Activated naive CD8-positive, alpha-beta T cell treated with anti-CD3 and anti-CD28 coated beads, Interleukin-2, amount 50 U/mL, for 24 hours (primary cell): ENCODE data around the gene STX1B.
A peak's percentile ranks its signal among the peaks of the same experiment; 100 is the strongest.

Source experiments
- ATAC-seq: fragments of 150-1000 bp; cut with Tn5 transposase; one replicate; pipeline ENCODE4 v1.10.0; 2021
- DNase-seq: peaks from one replicate; pipeline ENCODE4 v3.0.0; 2021
- H3K27ac Mint-ChIP-seq: one replicate; pipeline ENCODE4 v1.8.0; 2021; ENCODE audit warnings: mild to moderate bottlenecking, mixed read lengths
- H3K27me3 Mint-ChIP-seq: one replicate; pipeline ENCODE4 v1.8.0; 2021; ENCODE audit warnings: mixed read lengths
- H3K36me3 Mint-ChIP-seq: one replicate; pipeline ENCODE4 v1.8.0; 2021; ENCODE audit warnings: low read depth, mixed read lengths
- H3K4me1 Mint-ChIP-seq: one replicate; pipeline ENCODE4 v1.8.0; 2021; ENCODE audit warnings: mixed read lengths
- H3K4me3 Mint-ChIP-seq: one replicate; pipeline ENCODE4 v1.8.0; 2021; ENCODE audit warnings: mild to moderate bottlenecking, moderate library complexity, mixed read lengths
- H3K9me3 Mint-ChIP-seq: one replicate; pipeline ENCODE4 v1.8.0; 2021; ENCODE audit warnings: mixed read lengths

The STX1B gene

DNA sequence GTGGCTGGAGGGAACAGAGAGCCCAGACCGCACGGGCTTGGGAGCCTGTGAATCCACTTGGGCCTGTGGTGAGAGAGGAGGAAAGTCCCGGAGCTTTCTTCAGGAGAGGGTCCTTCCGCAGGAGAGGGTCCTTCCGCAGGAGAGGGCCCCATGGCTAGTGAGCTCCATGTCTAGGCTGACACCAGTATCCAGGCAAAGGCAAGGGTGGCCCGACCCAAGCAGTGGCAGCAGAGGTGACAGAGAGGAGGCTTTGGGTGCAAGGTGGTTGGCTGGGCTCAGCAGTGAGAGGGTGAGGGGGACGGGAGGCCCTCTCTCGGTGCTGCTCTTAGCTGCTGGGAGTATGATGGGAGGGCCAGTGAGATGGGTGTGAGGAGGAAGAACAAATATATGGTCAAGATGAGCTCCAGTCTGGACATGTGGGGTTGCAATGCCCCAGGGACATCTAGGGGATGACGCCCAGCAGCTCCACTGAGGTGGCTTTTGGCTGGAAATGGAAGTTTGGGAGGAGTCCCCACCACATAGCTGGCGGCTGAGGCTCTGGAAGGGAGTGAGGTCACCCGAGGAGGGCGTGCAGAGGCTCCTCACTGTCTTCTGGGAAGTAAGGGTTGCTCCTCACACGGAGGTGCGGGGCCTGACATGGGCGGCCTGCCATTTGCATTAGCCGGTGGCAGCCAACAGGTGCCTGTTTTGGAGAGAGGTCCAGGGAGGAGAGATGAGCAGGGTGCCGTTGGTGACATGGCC lies 27.7 kb downstream of the STX1B start:
- H3K9me3 Mint-ChIP-seq: no peaks in the 10 kb centered on the region
- ATAC-seq (no peak), DNase-seq (no peak)
- no peak overlapping the region for H3K27ac Mint-ChIP-seq
- H3K36me3 Mint-ChIP-seq: peaks cover 10% of the 10 kb centered on the region
- H3K4me1 Mint-ChIP-seq: no peaks in the 10 kb centered on the region
- H3K4me3 Mint-ChIP-seq: no peak overlapping the region
- no peaks in the 10 kb centered on the region for H3K27me3 Mint-ChIP-seq

DNA sequence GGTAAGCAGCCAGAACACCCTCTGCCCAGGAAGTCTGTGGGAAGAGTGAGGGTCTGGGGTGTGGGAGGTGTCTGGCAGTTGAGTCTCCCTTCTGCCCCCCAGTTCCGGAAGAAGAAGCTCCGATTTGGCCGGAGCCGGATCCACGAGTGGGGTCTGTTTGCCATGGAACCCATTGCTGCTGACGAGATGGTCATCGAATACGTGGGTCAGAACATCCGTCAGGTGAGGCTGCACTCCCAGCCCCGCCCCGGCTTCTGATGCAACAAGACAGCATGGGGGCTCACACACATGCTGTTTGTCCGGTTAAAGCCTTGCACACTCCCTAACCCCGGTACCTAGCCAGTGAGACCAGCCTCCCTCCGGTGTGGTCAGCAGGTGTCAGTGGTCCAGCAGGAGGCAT lies 29.5 kb downstream of the STX1B start:
- Mint-ChIP-seq H3K36me3 (peaks cover 16% of the 10 kb centered on the region), H3K4me1 (no peaks in the 10 kb centered on the region), H3K9me3 (no peaks in the 10 kb centered on the region), H3K27me3 (no peaks in the 10 kb centered on the region), H3K27ac (peak overlapping the region; percentile 14), H3K4me3 (no peak overlapping the region)
- DNase-seq (no peak), ATAC-seq (no peak)

- Mint-ChIP-seq H3K27me3 (no peaks in the 10 kb centered on the region), H3K4me3 (no peak overlapping the region), H3K27ac (no peak overlapping the region), H3K4me1 (no peaks in the 10 kb centered on the region), H3K36me3 (peaks cover 19% of the 10 kb centered on the region), H3K9me3 (no peaks in the 10 kb centered on the region)
- DNase-seq: no peak
- ATAC-seq: no peak
Observed at GRCh38 chr16:30980434-30980833, 30.0 kb downstream of the STX1B start.

- no peaks in the 10 kb centered on the region for H3K27me3 Mint-ChIP-seq
- H3K9me3 Mint-ChIP-seq: no peaks in the 10 kb centered on the region
- no peak for DNase-seq
- no peak overlapping the region for H3K4me3 Mint-ChIP-seq
- no peaks in the 10 kb centered on the region for H3K4me1 Mint-ChIP-seq
- no peak for ATAC-seq
- no peak overlapping the region for H3K27ac Mint-ChIP-seq
- H3K36me3 Mint-ChIP-seq: peaks cover 19% of the 10 kb centered on the region
Observed at GRCh38 chr16:30980023-30980371, 30.4 kb downstream of the STX1B start.

DNA sequence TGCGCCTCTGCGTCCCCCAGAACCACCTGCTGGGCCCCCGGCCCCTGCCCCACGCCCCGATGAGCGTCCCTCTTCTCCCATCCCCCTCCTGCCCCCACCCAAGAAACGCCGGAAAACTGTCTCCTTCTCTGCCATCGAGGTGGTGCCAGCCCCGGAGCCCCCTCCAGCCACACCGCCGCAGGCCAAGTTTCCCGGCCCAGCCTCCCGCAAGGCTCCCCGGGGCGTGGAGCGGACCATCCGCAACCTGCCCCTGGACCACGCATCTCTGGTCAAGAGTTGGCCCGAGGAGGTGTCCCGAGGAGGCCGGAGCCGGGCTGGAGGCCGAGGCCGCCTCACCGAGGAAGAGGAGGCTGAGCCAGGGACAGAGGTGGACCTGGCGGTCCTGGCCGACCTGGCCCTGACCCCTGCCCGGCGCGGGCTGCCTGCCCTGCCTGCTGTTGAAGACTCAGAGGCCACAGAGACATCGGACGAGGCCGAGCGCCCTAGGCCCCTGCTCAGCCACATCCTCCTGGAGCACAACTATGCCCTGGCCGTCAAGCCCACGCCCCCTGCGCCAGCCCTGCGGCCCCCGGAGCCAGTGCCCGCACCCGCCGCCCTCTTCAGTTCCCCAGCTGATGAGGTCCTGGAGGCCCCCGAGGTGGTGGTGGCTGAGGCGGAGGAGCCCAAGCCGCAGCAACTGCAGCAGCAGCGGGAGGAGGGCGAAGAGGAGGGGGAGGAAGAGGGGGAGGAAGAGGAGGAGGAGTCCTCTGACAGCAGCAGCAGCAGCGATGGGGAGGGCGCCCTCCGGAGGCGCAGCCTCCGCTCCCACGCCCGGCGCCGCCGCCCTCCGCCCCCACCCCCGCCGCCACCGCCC lies 31.0 kb downstream of the STX1B start:
- no peaks in the 10 kb centered on the region for H3K9me3 Mint-ChIP-seq
- H3K4me1 Mint-ChIP-seq: no peaks in the 10 kb centered on the region
- ATAC-seq (no peak), DNase-seq (no peak)
- no peak overlapping the region for H3K4me3 Mint-ChIP-seq
- no peak overlapping the region for H3K27ac Mint-ChIP-seq
- no peaks in the 10 kb centered on the region for H3K27me3 Mint-ChIP-seq
- H3K36me3 Mint-ChIP-seq: peaks cover 20% of the 10 kb centered on the region

DNA sequence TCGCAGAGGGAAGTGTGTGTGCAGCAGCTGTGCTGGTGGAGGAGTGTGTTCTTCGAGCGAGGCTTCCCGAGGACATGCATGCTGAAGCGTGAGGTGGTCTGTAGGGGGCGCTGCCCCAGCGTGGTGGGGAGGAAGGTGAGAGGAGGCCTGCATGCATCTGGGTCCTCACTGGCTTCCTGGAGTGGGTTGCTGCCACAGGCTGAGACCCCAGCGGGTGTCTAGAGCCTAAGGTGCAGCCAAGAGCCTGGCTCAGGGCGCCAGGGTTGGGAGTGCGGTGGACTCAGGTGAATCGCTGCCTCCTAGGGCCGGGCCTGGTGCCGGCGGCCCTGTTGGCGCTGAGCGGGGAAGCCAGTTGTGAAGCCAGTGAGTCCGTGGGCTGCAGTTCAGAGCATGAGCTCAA lies 32.9 kb downstream of the STX1B start:
- peak; percentile 26 for DNase-seq
- Mint-ChIP-seq H3K27me3 (no peaks in the 10 kb centered on the region), H3K4me1 (no peaks in the 10 kb centered on the region), H3K27ac (no peak overlapping the region), H3K9me3 (no peaks in the 10 kb centered on the region), H3K36me3 (peaks cover 38% of the 10 kb centered on the region), H3K4me3 (no peak overlapping the region)
- ATAC-seq: peak; percentile 18

GRCh38 chr16:30976486-30976885 lies 34.0 kb downstream of the STX1B start:
- Mint-ChIP-seq H3K9me3 (no peaks in the 10 kb centered on the region), H3K4me1 (no peaks in the 10 kb centered on the region), H3K36me3 (peaks cover 44% of the 10 kb centered on the region), H3K4me3 (no peak overlapping the region), H3K27me3 (no peaks in the 10 kb centered on the region), H3K27ac (peak overlapping the region; percentile 1)
- no peak for ATAC-seq
- DNase-seq: no peak

DNA sequence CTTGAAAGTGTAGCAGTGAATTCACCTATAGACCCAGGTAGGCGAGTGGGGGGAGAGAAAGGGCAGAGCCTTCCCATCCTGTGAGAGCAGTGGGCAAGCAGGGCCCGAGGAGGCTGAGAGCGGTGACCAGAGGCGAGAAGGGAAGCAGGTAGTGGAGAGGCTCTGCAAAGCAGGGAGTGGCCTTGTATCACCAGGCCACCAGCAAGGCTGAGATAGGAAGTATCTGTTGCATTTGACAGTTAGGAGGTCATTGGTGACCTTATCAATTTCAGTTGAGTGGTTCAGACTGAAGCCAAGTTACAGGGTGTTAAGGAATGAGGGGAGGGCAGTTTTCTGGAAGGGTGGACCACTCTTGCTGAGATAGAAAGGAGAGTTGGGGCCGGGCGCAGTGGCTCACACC lies 36.1 kb downstream of the STX1B start:
- no peak overlapping the region for H3K4me3 Mint-ChIP-seq
- H3K4me1 Mint-ChIP-seq: no peaks in the 10 kb centered on the region
- H3K27ac Mint-ChIP-seq: no peak overlapping the region
- H3K9me3 Mint-ChIP-seq: no peaks in the 10 kb centered on the region
- ATAC-seq (no peak), DNase-seq (no peak)
- peaks cover 57% of the 10 kb centered on the region for H3K36me3 Mint-ChIP-seq
- H3K27me3 Mint-ChIP-seq: no peaks in the 10 kb centered on the region

GRCh38 chr16:30972872-30973271 lies 37.6 kb downstream of the STX1B start:
- Mint-ChIP-seq H3K4me3 (no peak overlapping the region), H3K36me3 (peaks cover 59% of the 10 kb centered on the region), H3K9me3 (no peaks in the 10 kb centered on the region)

DNA sequence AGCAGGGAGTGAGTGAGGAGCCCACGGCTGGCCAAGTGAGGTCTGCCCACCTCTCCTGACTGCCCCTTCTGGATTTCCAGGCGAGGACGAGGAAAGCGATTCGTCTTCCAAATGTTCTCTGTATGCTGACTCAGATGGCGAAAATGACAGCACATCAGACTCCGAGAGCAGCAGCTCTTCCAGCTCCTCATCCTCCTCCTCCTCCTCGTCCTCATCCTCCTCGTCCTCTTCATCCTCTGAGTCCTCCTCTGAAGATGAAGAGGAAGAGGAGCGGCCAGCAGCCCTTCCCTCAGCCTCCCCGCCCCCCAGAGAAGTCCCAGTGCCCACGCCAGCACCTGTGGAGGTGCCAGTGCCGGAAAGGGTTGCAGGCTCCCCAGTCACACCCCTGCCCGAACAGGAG lies 39.1 kb downstream of the STX1B start:
- ATAC-seq (no peak), DNase-seq (no peak)
- Mint-ChIP-seq H3K4me3 (no peak overlapping the region), H3K27ac (no peak overlapping the region), H3K27me3 (no peaks in the 10 kb centered on the region), H3K36me3 (peaks cover 64% of the 10 kb centered on the region), H3K9me3 (no peaks in the 10 kb centered on the region), H3K4me1 (no peaks in the 10 kb centered on the region)

More at GRCh38 chr16:30972872-30973271, 37.6 kb downstream of the STX1B start:
- DNase-seq: no peak
- Mint-ChIP-seq H3K4me1 (no peaks in the 10 kb centered on the region), H3K27ac (no peak overlapping the region), H3K27me3 (no peaks in the 10 kb centered on the region)
- ATAC-seq: no peak

GRCh38 chr16:30969246-30969842 lies 41.1 kb downstream of the STX1B start:
- H3K36me3 Mint-ChIP-seq: peaks cover 67% of the 10 kb centered on the region
- no peak for ATAC-seq
- H3K27me3 Mint-ChIP-seq: no peaks in the 10 kb centered on the region
- no peak overlapping the region for H3K27ac Mint-ChIP-seq
- H3K4me1 Mint-ChIP-seq: no peaks in the 10 kb centered on the region
- H3K9me3 Mint-ChIP-seq: no peaks in the 10 kb centered on the region
- no peak overlapping the region for H3K4me3 Mint-ChIP-seq
- DNase-seq: no peak

- Mint-ChIP-seq H3K4me3 (no peak overlapping the region), H3K27ac (no peak overlapping the region), H3K4me1 (no peaks in the 10 kb centered on the region), H3K27me3 (no peaks in the 10 kb centered on the region), H3K9me3 (no peaks in the 10 kb centered on the region), H3K36me3 (peaks cover 63% of the 10 kb centered on the region)
- DNase-seq (no peak), ATAC-seq (no peak)
Observed at GRCh38 chr16:30967795-30968194, 42.6 kb downstream of the STX1B start.

- no peak for ATAC-seq
- H3K36me3 Mint-ChIP-seq: peaks cover 58% of the 10 kb centered on the region
- no peak overlapping the region for H3K4me3 Mint-ChIP-seq
- H3K9me3 Mint-ChIP-seq: no peaks in the 10 kb centered on the region
- H3K27ac Mint-ChIP-seq: no peak overlapping the region
- H3K27me3 Mint-ChIP-seq: no peaks in the 10 kb centered on the region
- H3K4me1 Mint-ChIP-seq: no peaks in the 10 kb centered on the region
- DNase-seq: no peak
Observed at GRCh38 chr16:30966033-30966619, 44.3 kb downstream of the STX1B start.

- Mint-ChIP-seq H3K27ac (no peak overlapping the region), H3K4me3 (no peak overlapping the region), H3K27me3 (no peaks in the 10 kb centered on the region), H3K4me1 (peaks cover under 1% of the 10 kb centered on the region), H3K36me3 (peaks cover 55% of the 10 kb centered on the region), H3K9me3 (no peaks in the 10 kb centered on the region)
- no peak for DNase-seq
- no peak for ATAC-seq
Observed at GRCh38 chr16:30965436-30965835, 45.0 kb downstream of the STX1B start.
